ENCODE data around the gene GAD1. TPM values are rescaled to one million over a fixed set of nuclear protein-coding genes. Genes with fewer than 3 reads are reported as not detected.

The GAD1 gene
- total RNA-seq, 1 donor, result not detected

- DNase-seq (ENCODE audit: low read depth), result peak; percentile 5
- no peak for TF ChIP-seq CTCF (IDR thresholded peaks at IDR 0.05; ENCODE audit: insufficient read depth, low read length)
Observed at GRCh38 chr2:170878066-170878465, 61.4 kb downstream of the GAD1 start.

GRCh38 chr2:170878505-170878904 lies 61.8 kb downstream of the GAD1 start:
- no peak for TF ChIP-seq CTCF (IDR thresholded peaks at IDR 0.05; ENCODE audit: insufficient read depth, low read length)
- H3K4me3 ChIP-seq (ENCODE audit: low read depth, low read length), result no peak overlapping the region
- peak; percentile 2 for DNase-seq (ENCODE audit: low read depth)

More at GRCh38 chr2:170878066-170878465, 61.4 kb downstream of the GAD1 start:
- no peak overlapping the region for H3K4me3 ChIP-seq (ENCODE audit: low read depth, low read length)

GRCh38 chr2:170881840-170882239 lies 65.2 kb downstream of the GAD1 start:
- TF ChIP-seq CTCF (IDR thresholded peaks at IDR 0.05; ENCODE audit: insufficient read depth, low read length), result no peak

GRCh38 chr2:170882758-170883157 lies 66.1 kb downstream of the GAD1 start:
- H3K4me3 ChIP-seq (ENCODE audit: low read depth, low read length), result no peak overlapping the region
- TF ChIP-seq CTCF (IDR thresholded peaks at IDR 0.05; ENCODE audit: insufficient read depth, low read length), result no peak
- DNase-seq (ENCODE audit: low read depth), result no peak

More at GRCh38 chr2:170881840-170882239, 65.2 kb downstream of the GAD1 start:
- H3K4me3 ChIP-seq (ENCODE audit: low read depth, low read length), result no peak overlapping the region
- no peak for DNase-seq (ENCODE audit: low read depth)

GRCh38 chr2:170883683-170884082 lies 67.0 kb downstream of the GAD1 start:
- no peak overlapping the region for H3K4me3 ChIP-seq (ENCODE audit: low read depth, low read length)
- DNase-seq (ENCODE audit: low read depth), result no peak
- no peak for TF ChIP-seq CTCF (IDR thresholded peaks at IDR 0.05; ENCODE audit: insufficient read depth, low read length)

GRCh38 chr2:170885130-170885791 lies 68.6 kb downstream of the GAD1 start:
- DNase-seq (ENCODE audit: low read depth), result no peak
- no peak for TF ChIP-seq CTCF (IDR thresholded peaks at IDR 0.05; ENCODE audit: insufficient read depth, low read length)
- H3K4me3 ChIP-seq (ENCODE audit: low read depth, low read length), result no peak overlapping the region

GRCh38 chr2:170886386-170886785 lies 69.7 kb downstream of the GAD1 start:
- H3K4me3 ChIP-seq (ENCODE audit: low read depth, low read length), result no peak overlapping the region
- no peak for TF ChIP-seq CTCF (IDR thresholded peaks at IDR 0.05; ENCODE audit: insufficient read depth, low read length)
- peak; percentile 42 for DNase-seq (ENCODE audit: low read depth)
